UCSD-AML1 (cell line): ENCODE results near the gene LRRFIP1.

Experiments
- DNase-seq: peaks from one replicate; lab custom pipeline; 2025; ENCODE audit not compliant: unreplicated experiment; lab: John Stamatoyannopoulos, UW

Gene LRRFIP1

DNA sequence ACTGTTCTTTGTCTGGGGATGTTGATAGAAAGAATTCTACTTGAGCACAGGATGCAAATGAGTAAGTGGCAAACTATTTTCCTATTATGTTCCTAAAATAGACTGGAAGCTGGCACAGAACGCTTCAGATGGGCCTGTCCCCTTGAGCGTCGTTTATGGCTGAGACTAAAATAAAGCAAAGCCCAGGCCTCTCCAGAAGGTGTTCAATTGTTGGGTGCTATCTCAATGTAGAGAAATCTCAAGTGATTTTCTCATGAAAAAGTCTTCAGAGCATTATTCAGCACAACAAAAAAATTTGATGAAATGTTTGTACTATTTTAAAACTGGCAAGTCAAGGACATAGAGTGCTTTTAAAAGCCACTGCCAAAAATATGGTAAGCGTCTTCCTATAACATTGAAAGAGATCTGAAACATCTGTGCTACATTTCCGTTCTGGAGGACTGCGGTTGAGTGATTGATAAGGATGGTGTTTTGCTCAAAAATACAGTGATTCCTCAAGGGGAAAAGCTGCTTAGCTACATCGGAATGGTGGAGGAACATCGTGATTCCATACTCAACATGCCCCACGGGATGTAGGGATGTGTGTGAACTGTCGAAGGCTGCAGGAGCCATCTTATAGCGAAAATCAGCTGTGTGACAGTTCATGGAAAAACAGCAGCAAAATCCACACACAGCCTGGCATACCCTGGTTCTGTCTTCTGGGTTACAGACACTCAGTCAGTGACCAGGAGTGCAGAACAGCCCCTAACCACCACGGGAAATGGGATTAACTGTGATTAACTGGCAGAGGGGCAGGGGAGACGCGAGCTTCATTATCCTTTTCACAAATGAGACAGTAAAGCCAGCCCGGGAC lies 10.4 kb upstream of the LRRFIP1 start:
- DNase-seq = peak; percentile 35

DNA sequence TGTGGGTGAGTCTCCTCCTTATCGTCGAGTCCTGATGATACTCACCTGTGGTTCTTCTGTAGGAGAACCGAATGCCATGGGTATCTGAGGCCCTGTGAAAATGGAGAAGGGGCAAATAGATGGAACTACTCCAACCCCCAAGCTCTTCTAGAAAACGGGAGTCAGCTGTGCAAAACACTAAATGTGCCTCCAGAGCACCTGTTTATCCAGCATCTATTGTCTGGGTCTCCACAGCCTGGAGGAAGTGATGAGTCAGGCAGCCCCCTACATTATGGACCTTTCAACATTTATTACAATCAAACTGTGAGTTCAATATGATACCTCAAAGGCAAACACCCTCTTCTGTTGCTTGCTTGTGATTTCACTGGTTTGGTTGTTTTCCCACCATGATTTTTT lies 9.8 kb upstream of the LRRFIP1 start:
- DNase-seq = no peak

DNA sequence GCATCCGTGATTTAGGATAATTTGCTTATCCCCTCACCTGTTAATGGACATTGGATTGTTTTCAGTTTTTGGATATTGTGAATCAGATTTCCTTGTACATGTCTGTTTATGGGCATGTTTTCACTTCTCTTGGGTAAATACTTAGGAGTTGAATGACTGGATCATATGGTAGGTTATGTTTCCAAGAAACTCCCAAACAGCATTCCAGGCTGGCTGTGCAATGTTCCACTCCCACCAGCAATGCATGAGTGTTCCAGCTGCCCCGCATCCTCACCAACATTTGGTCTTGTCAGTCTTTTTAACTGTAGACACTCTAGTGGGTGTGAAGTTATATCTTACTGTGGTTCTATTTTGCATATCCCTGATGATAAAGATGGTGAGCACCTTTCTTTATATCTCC lies 8.9 kb upstream of the LRRFIP1 start:
- no peak for DNase-seq

DNA sequence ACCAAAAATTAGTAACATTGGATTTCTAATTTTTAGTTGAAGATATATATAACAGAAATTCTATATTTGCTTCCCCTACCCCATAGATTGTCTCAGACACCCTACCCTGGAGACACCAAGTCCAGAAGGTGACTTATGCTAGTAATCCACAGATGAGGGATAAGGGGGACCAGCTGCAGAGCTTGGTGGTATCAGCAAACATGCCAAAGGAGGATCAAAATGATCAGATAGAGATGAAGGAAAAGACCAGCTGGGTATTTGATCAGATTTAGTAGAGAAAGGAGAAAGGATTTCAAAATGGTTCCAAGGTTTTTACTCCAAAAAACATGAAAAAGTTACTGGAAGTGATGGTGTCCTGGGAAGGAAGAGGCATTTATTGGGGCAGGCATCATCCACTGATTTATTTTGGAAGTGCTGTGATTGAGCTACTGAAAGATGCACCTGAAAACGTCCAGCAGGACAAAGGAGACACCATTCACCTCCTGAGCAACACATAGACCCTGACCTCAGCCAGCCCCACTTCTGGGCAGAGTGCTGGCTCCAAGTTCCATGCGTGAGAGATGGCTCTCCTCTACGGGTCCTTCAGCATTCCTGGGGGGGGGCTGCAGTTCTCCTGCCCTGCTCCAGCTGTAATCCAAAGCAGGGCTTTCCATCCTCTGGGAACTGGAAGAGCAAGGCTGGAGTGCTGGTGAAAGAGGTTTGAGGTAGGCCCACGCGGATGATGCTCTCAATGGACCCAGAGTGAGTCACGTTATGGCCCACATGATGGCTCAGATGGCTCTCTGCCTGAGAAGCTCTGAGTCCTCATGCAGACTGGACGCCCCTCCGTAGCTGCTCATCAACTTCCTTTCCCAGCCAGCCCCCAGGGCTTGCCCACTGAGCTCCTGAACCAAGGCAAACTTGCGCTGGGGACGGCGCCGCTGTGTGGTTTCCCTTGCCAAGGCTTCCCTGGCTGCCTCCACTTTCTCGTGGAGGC lies 3.7 kb upstream of the LRRFIP1 start:
- DNase-seq = no peak

DNA sequence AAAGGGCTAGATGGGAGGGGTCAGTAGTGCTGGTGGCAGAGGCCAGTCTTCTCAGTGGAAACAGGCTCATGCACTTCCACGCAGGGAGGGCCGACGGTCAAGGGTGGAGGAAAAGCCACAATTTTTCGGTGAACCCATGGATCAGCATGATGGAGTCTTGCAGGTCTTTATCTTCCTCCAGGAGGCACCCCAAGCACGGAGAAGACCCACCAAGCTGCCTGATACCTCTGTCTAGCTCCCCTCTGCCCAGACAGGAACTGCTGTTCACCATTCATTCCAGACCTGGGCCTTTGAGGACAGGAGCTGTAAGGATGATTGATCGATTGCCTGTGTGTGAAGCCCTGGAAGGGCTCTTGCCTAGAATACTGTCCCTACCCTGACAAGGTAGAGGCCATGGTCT lies 2.8 kb upstream of the LRRFIP1 start:
- no peak for DNase-seq

DNA sequence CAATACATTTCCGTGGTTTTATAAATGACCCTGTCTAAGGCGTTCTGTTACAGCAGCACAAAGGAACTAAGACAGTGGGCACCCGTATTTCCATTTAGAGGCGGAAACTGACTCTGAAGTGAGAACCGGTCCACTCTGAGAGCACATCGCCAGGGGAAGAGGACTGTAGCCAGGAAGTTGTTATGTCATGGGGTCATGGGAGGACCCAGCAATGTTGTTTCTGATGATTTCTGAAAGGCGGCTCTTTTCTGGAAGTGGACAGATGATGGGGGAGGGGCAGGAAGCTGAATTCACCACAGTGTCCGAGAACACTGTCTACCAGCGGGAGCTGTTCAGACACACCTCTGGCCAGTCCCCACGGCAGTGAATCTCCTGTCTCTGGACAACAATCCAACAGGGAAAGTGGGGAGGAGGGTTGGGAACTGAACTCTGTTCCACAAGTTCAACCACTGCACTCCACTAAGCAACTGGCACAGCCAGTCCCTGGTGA lies 2.1 kb upstream of the LRRFIP1 start:
- no peak for DNase-seq

DNA sequence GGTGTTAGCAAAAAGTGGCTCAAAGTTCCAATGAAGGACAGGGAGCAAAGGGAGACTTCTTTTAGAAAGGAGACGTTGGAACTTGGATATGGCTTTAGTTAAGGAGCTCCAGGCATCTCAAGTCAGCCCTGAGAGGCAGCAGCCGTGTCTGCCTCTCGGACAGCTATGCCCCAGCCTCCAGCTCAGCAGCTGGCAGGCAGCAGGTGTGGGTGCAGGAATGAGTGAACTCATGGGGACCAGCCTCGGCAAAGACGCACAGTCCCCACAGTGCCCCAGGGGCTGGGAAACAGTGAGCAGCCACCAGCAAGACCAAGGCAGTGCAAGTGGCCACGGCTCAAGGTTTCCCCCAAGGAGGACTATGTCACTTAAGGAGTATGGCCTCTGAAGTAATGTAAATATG lies 1.6 kb upstream of the LRRFIP1 start:
- no peak for DNase-seq

DNA sequence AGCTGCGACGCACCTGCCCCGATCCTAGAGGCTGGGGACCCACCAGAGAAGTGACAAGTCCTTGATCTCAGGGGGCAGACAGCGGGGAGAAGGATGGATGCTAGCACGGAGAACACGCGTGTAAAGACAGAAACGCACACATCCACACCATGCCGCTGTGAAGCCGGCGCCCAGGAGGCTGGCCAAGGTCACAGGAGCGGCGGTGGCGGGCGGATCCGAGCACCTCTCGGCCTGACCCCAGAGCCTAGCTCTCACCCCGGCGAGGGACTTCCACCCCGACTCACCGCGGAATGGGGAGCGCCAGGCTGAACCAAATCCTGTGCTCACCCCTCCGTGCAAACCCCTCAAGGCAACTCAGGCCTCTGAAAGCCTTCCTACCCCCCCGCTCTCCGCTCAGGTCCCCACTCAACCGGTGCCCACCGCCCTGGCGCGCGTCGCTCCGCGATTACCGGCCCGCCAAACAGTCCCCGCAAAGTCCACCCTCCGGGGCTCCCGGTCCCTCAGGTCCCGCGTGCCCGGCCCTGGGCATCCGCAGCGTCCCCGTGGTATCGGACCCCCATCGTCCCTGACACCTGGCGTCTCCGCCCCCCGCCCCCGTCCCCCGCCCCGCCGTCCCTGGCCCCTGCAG lies 460 bp upstream of the LRRFIP1 start:
- no peak for DNase-seq

DNA sequence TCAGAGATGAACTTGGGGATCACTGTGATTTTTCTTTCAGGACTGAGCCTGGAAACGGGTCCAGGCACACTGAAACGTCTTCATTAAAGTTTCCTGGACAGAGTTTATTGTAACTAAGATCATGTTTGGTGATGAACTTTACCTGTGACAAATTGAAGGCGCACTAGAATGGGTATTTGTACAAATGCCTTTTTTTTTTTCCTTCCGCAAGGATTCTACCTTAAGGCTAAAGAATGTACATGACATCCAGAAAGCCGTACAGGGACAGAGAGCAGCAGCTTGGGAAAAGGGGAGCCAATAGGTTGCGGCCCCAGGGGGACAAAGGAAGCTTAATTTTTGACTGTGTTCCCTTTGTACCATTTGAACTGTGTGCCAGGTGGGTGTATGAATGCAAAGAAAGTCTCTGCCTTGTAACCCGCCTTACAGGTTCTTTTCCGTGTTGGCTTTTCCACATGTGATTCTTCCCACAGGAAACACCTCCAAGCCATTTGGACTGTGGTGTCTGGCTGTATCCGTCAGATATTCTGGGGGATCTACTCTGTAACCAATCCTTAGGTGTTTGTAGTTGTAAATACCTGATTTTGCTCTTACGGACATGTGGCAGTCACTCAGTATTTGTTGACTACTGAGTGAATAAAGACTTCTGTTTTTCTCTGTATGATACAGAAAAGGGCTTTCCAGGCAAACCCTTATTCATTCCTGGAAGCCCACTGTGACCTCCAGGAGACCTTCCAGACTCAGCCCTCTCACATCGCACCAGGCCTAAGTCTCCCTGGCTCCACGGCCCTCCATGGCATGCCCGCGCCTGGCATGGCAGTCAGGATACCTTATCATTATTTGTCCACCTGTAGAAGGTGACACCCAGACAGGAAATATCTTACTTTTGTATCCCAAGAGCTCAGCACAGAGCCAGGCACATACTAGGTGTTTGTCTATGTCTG lies 1.1 kb downstream of the LRRFIP1 start:
- DNase-seq = no peak

DNA sequence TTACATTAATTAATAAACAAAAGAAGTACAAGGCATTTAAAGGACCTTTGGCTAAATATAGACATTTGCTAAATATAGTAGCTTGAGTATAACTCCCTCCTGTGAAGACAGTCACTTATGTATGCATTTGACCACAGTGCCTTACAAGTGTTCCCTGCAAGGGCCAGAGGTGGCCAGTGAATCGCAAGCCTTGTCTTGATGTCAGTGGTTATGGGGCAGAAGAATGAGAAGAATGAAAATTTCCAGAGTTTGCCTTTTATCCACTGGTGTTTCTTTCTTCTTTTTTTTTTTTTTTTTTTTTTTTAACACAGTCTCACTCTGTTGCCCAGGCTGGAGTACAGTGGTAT lies 1.8 kb downstream of the LRRFIP1 start:
- DNase-seq = no peak

DNA sequence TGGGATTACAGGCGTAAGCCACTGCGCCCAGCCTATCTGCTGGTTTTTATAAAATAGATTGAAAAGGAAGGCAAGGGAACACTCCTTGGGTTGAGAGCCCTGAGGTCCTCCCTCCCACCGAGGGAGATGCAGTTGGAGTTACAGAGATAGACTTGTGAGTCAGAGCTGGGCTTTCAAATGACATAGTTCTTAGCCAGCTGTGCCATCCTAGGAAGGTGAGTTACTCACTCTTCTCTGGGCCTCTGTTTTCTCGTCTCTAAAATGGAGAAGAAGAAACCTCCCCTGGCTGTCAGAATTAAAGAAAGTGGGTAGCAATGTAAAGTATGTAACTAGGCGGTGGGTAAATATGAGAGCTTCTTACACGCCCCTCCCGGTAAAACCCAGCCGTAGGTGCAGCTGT lies 2.4 kb downstream of the LRRFIP1 start:
- DNase-seq = no peak

DNA sequence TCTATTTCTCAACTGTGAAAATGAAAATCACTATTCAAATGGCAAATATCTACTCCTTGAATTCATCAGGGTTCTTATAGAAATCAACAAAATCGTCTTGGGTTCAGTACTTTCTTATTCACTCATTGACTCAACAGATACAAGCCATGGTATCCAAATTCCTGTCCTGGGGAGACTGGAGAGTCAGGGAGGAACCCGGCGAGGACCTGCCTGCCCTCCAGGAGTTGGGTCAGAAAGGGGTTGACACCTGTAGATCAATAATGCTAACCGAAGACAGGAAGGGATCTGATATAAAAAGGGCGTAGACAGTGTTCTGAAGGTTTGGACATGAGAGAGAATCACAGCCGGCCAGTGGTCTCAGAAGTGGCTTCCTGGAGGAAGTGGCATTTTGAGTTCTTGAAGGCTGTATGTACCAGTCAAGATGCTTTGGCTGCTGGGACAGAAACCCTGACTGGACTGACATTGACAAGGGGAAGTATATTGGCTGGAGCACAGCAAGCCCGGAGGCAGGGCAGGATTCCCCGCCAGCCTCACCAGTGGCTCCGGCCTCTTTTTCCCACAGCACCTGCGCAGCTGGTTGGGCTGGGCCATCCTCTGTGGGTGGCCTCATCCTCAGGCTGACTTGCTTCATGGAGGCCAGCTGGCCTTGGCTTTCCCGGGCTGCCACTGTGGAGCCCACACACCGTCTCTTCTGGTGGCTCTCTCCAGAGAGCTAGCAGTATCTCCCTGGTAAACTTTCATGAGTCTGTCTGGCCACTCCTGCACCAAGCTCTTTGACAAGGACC lies 3.0 kb downstream of the LRRFIP1 start:
- DNase-seq = peak; percentile 34

DNA sequence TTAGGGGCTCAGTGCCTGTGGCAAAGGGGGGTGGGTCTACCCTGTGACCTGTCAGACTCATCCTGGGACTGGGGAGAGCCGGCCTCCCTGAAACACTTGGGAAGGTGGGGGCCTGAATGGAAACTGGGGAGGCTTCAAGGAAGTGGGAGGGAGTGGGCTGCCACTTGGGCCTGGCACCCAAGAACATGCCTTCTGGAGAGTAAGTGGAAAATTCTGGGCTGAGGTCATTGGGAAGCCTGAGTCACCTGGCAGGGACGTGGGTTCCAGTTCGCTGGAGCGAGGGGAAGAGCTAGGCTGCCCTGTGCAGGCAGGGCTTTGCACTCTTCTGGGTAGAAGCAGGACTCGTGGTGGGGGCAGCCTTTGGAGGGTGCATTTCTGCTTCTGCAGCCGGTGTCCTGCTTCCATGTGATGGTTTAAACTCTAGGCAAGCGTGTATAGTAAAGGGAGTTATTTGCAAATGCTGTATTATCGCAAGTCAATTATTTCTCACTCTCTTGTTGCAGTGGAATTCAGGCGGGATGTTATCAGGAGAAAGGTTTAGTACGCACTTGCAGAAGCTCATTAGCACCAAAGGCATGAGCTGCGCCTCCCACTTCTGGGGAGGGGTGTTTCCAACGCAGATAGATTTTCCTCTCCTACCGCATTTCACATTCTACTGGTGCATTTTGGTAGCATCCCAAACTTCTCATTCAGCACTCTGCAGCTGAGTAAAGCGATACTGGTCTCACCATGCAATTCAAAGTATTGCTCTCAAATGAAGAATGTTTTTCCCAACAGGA lies 3.8 kb downstream of the LRRFIP1 start:
- no peak for DNase-seq

DNA sequence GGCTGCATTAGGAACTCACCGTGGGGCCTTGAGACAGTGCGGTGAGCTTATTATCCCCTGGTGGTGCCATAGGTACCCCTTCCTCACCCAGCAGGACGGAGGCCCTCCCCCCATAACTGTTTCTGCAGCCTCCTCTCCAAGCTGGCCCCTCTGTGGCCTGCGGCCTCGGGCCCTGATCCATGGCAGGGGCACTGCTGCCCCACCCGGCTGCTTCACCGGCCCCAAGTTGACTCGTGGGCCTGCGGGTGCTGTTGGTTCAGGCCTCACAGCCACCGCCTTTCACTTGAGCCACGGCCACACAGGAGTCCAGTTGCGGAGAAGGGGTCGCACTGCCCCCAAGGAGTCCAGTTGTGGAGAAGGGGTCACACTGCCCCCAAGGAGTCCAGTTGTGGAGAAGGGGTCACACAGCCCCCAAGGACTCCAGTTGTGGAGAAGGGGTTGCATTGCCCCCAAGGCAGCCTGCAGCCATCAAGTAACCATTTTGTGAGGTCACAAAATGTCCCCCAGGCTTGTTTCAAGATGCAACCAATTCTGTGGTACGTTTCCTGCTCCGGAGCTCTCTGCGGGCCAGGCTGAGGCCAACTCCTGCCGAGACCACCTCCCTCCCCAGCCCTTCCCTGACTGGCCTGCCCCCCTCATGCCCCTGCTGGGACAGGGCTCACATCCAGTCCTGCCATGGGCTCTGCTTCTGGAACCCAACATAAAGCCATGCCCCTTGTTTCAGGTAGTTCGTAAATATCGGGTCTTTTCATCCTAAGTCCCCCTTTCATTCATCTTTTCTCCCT lies 4.6 kb downstream of the LRRFIP1 start:
- DNase-seq = no peak

DNA sequence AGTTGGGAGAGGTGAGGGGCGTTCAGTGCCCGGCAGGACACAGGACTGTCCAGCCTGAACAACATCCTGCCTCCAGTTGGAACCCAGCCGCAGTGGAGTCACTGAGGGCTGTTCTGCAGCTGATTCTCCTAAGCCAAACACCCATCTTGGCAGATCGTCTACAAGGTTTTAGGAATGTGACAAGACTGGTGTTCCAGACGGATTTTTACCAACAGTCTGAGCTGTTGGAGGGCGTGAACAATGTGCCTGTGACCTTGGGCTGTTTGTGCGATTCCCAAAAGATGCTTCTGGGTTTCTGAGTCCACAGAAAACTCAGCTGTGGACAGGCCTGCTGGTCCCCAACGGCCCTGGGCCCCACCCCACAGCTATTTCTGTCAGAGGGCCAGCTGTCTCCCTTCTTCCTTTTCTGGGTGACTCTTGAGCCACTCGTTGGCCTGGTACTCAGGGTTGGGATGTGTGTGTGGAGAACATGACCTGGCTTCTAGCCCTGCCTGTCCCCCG lies 5.7 kb downstream of the LRRFIP1 start:
- no peak for DNase-seq

DNA sequence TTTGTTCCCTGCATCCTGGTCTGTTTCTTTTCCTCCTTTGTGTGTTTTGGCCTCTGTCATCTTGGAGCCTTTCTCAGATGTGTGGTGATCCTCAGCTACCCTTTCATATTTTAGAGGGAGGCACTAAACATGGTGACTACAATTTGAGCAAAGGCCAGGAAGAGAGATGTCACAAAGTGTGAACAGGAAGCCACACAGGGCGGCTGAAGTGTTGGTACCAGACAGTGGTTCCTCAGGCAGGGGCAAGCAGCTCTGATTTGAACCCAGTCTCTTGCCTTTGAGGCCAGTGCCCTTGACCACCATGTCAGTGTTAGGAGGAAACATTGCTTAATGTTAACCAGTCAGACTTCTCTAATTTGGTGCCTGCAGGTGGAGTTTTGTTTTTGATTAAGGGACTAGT lies 9.2 kb downstream of the LRRFIP1 start:
- DNase-seq = no peak

DNA sequence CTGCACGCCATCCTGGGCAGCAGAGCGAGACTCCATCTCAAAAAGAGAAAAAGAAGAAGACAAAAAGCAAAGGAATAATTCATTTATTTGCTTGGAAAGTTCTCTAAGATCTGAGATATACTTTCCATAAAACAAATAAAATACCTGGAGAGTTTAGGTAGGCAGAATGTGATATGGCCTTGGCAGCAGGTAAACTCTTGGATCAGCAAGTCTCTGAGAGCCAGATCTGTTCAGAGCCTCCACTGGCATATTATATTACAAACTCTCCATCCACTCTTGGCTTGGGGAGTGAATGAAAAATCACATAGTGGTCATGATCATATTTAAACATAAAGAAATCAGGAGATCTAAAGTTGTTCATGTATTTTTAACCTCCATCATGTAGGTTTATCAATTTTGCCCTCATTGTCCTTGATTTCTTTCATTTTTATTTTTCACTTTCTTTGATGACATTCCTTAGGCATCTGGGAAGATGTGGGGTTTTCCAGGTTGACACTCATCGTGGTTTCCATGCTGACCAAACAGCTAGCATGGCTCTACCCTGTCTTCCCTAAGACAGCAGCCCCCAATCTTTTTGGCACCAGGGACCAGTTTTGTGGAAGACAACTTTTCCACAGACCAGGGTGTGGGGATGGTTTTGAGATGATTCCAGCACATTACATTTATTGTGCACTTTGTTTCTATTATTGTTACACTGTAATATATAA lies 10.2 kb downstream of the LRRFIP1 start:
- DNase-seq = no peak
